ENCODE data around the gene TMEM44.

The TMEM44 gene, protein sequence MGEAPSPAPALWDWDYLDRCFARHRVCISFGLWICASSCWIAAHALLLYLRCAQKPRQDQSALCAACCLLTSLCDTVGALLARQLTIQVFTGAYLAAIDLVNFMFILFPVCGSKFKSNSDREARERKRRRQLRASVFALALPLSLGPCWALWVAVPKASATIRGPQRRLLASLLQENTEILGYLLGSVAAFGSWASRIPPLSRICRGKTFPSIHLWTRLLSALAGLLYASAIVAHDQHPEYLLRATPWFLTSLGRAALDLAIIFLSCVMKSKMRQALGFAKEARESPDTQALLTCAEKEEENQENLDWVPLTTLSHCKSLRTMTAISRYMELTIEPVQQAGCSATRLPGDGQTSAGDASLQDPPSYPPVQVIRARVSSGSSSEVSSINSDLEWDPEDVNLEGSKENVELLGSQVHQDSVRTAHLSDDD

GRCh38 chr3:194633349-194634004, at the start of gene TMEM44:
Gene TMEM44, minus strand, starts transcription at chr3:194633419. Its CDS starts 204 bp downstream, at chr3:194633215.
- peak in 3 of 4 experiments; percentile 21 to 59 (median 31) for DNase-seq (ENCODE audit: low read depth in 4 of 4, low spot score in 1 of 4)

GRCh38 chr3:194682694-194683310, 49.6 kb upstream of the TMEM44 start:
- peak in 3 of 4 experiments; percentile 19 to 55 (median 49) for DNase-seq (ENCODE audit: low read depth in 4 of 4, low spot score in 1 of 4)

GRCh38 chr3:194682189-194682693, 49.0 kb upstream of the TMEM44 start:
- no peak for DNase-seq (ENCODE audit: low read depth in 4 of 4, low spot score in 1 of 4)

GRCh38 chr3:194680888-194681615, 47.8 kb upstream of the TMEM44 start:
- DNase-seq (ENCODE audit: low read depth in 4 of 4, low spot score in 1 of 4): no peak

DNA sequence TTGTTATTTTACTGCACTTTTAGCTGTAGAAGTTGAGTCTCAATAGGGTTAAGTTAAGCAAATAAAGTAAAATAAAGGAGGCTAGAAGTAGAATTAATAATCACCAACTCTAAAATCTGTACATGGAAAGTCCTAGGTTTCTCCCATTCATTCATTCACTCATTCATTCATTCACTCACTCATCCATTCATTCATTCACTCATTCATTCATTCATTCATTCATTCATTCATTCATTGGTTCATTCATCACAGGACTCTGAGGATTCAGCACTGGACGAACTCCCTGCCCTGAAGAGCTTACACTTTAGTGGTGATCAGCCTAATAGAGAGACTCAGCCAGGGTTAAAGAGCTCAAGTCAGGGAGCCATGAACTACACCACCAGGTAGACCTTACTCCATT, 43.3 kb upstream of the TMEM44 start:
- DNase-seq (ENCODE audit: low read depth in 4 of 4, low spot score in 1 of 4): no peak

DNA sequence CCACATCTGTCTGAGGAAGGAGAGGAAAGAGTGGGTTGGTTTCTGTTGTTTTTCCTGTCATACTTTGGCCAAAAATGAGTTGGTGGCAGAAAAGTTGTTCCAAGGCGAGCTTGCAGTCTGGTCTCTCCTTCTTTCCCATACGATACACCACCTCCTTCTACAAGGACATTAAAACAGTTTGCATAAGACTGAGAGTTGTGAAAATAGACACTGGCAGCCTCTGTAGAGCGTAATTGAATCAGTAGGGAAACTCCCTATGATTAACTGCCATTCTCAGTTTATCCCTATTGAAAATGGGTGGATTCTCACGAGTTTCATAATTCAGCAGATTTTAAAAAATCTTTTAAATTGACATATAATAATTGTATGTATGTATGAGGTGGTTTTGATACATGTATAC, 42.5 kb upstream of the TMEM44 start:
- DNase-seq (ENCODE audit: low read depth in 4 of 4, low spot score in 1 of 4): no peak

GRCh38 chr3:194675081-194675640, 41.9 kb upstream of the TMEM44 start:
- DNase-seq (ENCODE audit: low read depth in 4 of 4, low spot score in 1 of 4): peak in 3 of 4 experiments; percentile 46 to 74 (median 54)

DNA sequence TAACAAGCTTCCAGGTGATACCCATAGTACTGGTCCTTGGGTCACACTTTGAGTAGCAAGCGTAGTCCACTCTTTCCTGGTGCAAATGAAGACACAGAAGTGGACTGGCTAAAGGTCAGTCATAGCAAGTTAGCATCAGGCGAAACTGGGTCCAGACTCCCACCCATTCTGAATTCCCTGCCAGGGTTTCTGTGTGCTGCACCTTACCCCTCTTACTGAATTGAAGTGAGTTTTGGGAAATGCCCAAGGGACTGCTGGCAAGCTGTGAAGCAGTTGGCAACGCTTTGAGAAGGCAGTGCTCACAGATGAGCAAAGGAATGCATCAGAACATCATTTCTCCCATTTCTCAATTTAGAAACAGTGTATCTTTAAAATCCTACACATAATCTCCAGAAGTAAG, 40.5 kb upstream of the TMEM44 start:
- no peak for DNase-seq (ENCODE audit: low read depth in 4 of 4, low spot score in 1 of 4)

DNA sequence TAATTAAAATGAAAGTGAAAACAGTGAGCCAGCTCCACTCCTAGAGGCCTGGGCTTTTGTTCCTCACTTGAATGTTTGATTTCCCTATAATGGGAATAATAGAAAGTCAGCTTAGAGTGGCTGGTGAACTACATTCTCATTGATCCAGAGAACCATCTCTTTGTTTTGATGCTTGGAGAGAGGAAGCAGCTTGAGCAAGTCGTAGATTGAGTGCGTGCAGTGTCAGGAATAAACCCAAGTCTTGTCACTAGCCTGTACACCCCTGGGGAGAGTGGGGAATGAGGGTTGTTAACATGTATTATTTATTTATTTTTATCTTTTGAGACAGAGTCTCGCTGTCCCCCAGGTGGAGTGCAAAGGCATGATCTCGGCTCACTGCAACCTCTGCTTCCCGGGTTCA, 39.7 kb upstream of the TMEM44 start:
- no peak for DNase-seq (ENCODE audit: low read depth in 4 of 4, low spot score in 1 of 4)

DNA sequence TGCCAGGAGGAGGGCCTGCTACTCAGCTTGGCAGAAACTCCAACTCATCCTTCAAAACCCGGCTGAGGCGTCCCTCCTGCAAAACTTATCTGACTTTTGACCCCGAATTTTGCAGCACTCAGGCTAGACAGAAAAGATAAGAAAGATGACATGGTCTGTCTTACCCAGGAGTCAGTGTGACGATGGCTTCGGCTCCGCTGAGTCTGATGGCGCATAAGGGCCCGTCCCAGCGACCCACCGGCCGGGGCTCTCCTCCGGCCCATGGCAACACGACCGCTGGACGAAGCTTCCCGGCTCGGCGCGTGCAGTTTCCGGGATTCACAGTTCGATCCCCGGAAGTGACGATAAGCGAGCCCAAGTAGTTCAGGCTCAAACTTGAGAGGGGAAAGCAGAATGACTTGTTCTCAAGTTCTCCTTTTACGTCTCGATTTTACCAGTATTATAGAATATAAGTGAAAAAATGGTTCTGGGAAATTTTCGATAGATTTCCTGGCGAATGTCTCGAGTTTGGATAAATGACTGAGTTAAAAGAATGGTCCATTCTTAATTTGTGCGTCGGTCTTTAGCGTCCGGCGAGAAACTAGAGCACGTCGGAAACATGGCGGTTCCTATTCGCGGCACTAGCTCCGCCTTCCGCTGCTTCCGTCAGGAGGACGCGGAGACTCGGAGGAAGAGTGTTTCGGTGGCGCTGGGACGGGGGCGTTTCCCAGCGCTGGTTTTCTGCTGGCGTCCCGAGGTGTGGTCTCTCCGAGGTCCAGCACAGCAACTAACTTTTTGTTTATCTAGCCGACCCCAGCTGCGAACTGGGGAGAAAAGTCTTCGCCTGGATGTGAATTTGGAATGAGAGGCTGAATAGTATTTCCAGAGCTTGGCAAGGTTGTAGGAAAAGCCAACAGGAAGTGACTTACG, 38.9 kb upstream of the TMEM44 start, which contains the start of gene LSG1:
TSS of gene LSG1 (minus strand) at position 292 of the 909 bp plus-strand sequence. CDS start at position 263, 29 bp downstream.
- peak; percentile 72 to 82 (median 80) for DNase-seq (ENCODE audit: low read depth in 4 of 4, low spot score in 1 of 4)

- no peak for DNase-seq (ENCODE audit: low read depth in 4 of 4, low spot score in 1 of 4)
Measured at GRCh38 chr3:194671511-194671899, 38.3 kb upstream of the TMEM44 start.

DNA sequence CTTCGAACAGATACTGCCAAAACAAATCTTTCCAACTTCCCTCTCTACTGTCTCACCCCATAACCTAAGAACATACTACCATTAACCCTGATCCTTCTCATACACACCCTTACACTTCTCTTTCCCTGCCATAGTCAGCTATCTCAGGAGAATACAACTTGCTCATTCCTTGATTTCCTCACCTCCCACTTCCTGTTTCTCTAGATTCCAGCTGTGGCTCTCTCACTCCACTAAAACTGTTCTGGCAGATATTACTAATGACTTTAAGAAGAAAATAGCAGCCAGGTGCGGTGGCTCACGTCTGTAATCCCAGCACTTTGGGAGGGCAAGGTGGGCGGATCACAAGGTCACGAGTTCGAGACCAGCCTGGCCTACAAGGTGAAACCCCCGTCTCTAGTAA, 34.1 kb upstream of the TMEM44 start:
- no peak for DNase-seq (ENCODE audit: low read depth in 4 of 4, low spot score in 1 of 4)

DNA sequence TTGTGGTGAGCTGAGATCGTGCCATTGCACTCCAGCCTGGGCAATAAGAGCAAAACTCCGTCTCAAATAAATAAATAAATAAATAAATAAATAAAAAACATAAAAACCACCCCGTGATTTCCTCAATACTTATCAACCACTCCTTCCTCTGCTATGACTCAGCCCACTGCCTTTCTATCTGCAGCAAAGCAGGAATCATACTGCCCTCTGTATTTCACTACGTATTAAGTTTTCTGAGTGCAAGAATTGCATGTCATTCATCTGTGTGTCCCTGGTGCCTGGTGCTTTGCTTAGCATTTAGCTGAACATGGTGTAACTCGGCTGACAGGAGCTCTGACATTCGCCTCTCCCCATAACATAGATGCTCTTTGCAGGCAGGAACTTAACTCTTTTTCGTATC, 31.6 kb upstream of the TMEM44 start:
- DNase-seq (ENCODE audit: low read depth in 4 of 4, low spot score in 1 of 4): no peak

DNA sequence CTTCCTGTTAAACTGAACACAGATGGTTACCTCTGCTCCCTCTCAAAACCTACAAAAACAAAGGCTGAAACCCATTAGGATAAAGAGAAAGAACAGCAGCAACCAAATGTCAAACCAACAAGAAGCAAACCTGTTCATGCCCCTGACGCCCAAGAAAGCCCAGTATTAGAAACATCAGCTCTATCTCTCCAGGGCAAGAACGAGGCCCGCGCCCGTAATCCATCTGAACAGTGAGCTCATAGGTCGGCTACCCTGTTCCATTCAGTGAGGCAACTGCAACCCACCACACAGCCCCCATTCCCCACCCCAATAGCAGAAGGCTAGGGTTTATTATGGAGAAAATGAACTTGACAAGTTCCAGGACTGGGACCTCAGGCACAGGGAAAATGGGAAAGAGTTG, 28.7 kb upstream of the TMEM44 start:
- no peak for DNase-seq (ENCODE audit: low read depth in 4 of 4, low spot score in 1 of 4)

DNA sequence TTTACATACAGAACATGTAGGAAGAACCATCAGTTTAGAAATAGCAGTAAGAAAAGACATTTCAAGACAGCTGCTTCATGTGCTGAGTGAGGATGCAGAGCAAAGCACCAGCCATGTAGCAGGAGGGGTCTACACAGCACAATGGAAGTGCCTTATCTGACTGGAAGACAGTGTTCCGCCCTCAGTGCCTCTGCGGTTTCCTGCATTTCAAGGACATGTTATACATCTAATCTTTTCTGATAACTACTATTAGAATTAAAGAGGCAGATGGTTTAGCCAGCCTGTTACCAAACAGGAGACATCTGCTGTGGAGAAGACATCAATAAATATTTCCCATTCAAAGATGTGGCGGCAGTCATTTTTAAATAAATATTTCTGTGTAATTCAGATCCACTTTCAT, 28.2 kb upstream of the TMEM44 start:
- no peak for DNase-seq (ENCODE audit: low read depth in 4 of 4, low spot score in 1 of 4)

DNA sequence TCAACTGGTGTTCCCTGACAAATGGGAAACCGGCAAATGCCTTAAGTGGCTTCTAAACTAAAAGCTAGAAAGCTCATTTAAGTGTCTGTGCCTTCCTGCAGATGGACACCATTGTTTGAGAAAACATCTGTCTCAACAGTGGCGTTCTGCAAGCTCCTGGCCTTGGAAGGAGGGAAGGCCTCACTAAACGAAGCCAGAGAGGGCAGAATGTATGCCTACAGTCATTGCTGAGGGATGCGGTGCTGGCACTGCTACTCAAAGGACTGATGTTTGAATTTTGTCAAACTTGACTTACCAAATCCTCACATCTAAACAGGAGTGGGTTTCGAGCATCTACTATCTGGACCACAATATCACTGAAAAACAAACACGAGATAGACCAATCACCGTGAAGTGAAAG, 26.6 kb upstream of the TMEM44 start:
- DNase-seq (ENCODE audit: low read depth in 4 of 4, low spot score in 1 of 4): no peak

DNA sequence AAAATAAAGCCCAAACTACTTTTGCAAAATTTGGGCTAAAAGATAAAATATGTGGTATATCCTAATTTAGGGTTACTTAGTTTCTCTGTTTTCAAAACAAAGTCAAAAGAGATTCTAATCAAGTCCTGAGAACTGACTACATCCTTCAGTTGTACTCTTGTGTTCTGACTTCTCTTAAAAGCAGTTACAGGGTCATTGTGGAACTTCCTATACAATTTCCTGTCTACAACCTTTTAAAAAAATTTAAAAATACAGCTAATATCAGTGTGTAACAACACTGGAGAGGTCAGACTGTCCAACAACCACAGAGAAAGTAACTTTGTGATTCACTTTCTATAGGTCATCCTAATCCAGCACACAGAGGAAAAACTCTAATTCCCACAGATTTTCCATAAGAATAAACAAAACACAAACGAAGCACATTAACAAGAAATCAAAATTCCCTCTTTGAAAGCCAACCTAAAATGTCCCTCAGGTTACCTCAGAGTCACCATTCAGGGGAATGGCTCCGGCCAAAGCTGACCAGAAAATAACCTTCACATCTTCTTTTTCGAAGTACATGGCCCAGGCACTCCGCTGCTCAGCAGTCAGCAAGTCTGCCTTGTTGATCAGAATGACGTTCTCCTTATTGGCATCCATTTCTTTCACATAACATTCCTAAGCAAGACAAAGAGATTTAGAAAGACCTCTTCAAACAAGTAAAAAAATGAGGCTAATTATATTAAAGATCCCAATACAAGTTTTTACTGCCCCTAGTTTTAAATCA, 25.4 kb upstream of the TMEM44 start:
- DNase-seq (ENCODE audit: low read depth in 4 of 4, low spot score in 1 of 4): no peak

GRCh38 chr3:194657439-194657838, 24.2 kb upstream of the TMEM44 start:
- no peak for DNase-seq (ENCODE audit: low read depth in 4 of 4, low spot score in 1 of 4)

- DNase-seq (ENCODE audit: low read depth in 4 of 4, low spot score in 1 of 4): no peak
Measured at GRCh38 chr3:194654443-194654842, 21.2 kb upstream of the TMEM44 start.
